HG02870 (cell line): ENCODE data around the gene C11orf68.
"Not testable (repeated sequence)": the region's sequence is repeated elsewhere in the genome, so short reads cannot be mapped to it uniquely, and the experiment has no call there.

ENCODE experiments used
- ATAC-seq: cut with Tn5 transposase; IDR thresholded peaks from one replicate; pipeline ENCODE4 v1.9.1; 2021; ENCODE audit warnings: mild to moderate bottlenecking, moderate library complexity; ENCODE audit not compliant: unreplicated experiment

The C11orf68 gene

GRCh38 chr11:65918211-65919140 is at the start of gene C11orf68:
Gene C11orf68, minus strand, starts transcription at chr11:65919062. Its CDS starts 31 bp downstream, at chr11:65919031.
- ATAC-seq: peak; percentile 39

DNA sequence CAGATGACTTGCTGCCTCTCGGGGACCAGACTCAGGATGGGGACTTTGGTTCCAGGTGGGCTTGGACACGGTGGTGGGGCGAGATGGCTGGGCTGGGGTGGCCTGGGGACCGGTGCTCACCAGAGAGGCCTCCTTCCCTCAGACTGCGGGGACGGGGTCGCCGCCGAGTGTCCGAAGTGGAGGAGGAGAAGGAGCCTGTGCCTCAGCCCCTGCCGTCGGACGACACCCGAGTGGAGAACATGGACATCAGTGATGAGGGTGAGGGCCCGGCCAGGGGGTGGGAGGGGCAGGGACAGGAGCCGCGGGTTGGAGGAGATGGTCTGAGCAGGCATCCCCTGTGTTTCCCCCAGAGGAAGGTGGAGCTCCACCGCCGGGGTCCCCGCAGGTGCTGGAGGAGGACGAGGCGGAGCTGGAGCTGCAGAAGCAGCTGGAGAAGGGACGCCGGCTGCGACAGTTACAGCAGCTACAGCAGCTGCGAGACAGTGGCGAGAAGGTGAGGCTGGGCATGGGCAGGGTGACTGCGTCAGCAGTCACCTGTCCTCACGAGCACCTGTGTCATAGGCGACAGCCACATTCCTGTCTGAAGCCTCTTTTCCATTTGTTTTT is 48.6 kb upstream of the C11orf68 start:
- ATAC-seq: no peak

DNA sequence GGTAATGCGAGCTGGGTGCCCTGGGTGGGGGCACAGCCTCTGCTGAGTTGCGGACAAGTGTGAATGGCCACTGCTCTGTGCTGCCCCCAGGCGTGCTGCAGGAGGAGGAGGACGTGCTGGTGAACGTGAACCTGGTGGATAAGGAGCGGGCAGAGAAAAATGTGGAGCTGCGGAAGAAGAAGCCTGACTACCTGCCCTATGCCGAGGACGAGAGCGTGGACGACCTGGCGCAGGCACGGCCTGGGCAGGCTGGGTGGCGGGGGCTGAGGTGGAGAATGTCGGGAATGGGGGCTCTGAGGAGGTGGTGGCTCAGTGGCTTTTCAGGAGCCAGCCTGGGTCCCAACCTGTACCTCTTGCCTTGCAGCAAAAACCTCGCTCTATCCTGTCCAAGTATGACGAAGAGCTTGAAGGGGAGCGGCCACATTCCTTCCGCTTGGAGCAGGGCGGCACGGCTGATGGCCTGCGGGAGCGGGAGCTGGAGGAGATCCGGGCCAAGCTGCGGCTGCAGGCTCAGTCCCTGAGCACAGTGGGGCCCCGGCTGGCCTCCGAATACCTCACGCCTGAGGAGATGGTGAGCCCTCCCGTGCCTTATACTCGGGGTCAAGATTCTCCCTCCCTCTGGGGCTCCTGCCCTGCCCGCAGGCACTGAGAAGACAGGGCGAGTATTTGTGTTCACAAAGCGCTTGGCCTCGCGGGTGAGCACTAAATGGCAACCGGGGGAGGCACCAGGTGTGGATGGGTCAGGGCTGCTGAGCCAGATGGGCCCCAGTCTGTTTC is 47.3 kb upstream of the C11orf68 start:
- ATAC-seq: no peak

- ATAC-seq: no peak
These were observed 46.0 kb upstream of the C11orf68 start for GRCh38 chr11:65964906-65965305.

GRCh38 chr11:65962141-65962564 is 43.3 kb upstream of the C11orf68 start:
- ATAC-seq: no peak

DNA sequence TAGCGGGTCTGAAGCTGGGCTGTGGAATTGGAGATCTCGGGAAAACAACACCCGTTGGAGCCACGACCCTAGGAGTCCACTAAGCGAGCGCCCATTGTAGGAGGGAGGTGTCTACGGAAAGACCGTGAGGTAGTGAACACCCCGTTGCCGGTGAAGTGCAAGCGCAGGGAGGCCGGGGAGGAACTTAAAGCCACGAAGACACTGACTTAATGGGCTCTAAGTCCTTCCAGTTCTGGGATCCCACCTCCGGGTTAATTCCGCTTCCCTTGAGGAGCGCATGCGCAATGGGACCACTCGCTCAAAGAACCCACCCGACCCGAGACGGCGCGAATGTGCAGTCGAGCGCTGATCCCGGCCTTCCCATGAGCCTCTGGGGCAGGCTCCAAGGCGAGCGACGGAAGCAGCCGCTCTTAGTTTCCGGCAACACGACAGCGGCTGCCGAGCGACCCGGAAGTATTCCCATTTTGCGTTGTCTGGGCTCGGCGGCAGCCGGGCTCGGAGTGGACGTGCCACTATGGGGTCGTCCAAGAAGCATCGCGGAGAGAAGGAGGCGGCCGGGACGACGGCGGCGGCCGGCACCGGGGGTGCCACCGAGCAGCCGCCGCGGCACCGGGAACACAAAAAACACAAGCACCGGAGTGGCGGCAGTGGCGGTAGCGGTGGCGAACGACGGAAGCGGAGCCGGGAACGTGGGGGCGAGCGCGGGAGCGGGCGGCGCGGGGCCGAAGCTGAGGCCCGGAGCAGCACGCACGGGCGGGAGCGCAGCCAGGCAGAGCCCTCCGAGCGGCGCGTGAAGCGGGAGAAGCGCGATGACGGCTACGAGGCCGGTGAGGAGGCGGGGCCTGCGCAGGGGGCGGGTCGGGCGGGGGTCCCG is 42.6 kb upstream of the C11orf68 start, which contains the start of gene SART1:
Gene SART1, plus strand, starts transcription at position 468 of the 874 bp plus-strand sequence. Its CDS starts 47 bp downstream, at position 515.
- peak; percentile 70 for ATAC-seq

GRCh38 chr11:65960824-65961266 is 42.0 kb upstream of the C11orf68 start:
- no peak for ATAC-seq

DNA sequence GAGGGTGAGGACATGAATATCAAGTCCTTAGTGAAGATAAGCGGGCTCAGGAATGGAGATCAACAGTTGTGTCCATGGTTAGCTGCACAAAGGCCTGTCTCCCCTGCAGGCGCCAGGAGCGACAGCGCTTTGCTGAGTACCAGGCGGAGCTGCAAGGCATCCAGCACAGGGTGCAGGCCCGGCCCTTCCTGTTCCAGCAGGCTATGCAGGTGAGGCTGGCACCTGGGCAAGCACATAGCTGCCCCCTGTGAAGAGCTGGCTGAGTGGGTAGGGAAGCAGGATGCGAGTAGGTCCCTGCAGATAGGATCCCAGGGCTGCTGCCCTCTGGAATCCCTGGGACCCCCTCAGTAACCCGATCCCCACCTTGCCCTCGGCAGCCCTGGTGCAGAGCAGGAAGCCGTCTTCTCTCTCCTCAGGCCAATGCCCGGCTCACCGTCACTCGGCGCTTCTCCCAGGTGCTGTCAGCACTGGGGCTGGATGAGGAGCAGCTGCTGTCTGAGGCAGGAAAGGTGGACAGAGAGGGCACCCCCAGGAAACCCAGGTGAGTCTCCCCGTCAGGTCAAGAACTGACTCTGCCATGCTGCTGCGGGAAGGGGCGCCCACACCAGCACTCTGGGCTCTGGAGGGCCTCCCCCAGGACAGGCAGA is 40.0 kb upstream of the C11orf68 start:
- ATAC-seq: no peak

- ATAC-seq: no peak
These were observed 39.4 kb upstream of the C11orf68 start for GRCh38 chr11:65958291-65958690.

DNA sequence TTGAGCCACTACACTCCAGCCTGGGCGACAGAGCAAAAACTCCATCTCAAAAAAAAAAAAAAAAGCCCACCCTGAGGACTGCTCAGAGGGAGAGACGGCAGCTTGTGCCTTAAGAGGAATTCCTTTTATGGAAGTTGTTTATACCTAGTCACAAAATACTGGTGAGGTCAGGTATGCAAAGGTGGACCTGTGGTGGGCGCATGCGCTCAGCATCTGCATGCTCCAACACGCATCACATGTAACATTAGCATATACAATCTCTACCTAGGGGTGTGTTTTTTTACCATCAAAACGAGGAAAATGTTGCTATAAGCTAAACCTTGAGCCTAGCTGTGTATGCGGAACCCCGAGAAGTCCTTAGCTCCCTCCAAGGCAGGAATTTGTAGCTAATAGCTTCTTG is 35.9 kb upstream of the C11orf68 start:
- no peak for ATAC-seq

GRCh38 chr11:65953471-65953870 is 34.6 kb upstream of the C11orf68 start:
- ATAC-seq: no peak

GRCh38 chr11:65952052-65952521 is 33.2 kb upstream of the C11orf68 start:
- ATAC-seq: no peak

DNA sequence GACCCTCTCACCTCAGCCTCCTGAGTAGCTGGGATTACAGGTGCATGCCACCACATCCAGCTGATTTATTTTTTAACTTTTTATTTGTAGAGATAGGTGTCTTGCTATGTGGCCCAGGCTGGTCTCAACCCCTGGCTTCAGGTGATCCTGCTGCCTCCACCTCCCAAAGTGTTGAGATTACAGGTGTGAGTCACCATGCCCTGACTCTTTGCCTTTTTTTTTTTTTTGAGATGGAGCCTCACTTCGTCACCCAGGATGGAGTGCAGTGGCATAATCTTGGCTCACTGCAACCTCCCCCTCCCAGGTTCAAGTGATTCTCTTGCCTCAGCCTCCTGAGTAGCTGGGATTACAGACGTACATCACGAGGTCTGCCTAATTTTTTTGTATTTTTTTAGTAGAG is 32.8 kb upstream of the C11orf68 start:
- not testable (repeated sequence) for ATAC-seq

GRCh38 chr11:65950711-65951110 is 31.8 kb upstream of the C11orf68 start:
- not testable (repeated sequence) for ATAC-seq

- no peak for ATAC-seq
These were observed 28.8 kb upstream of the C11orf68 start for GRCh38 chr11:65947603-65948125.

GRCh38 chr11:65947133-65947532 is 28.3 kb upstream of the C11orf68 start:
- ATAC-seq: no peak

DNA sequence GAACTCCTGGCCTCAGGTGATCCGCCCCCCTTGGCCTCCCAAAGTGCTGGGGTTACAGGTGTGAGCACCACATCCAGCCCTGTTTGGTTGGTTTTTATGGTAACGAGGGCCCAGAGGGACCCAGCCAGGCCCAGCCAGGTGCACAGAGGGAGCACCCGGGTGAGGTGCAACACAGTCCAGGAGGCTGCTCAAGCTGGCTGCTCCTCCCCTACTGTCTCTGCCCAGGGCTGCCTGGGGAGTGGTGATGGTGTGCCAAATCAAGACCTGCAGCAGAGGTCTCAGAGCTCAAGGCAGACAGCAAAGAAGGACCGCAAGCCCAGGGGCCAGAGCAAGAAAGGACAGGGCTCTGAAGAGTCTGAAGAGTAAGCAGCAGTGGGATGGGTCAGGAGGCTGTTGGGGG is 27.8 kb upstream of the C11orf68 start:
- no peak for ATAC-seq

DNA sequence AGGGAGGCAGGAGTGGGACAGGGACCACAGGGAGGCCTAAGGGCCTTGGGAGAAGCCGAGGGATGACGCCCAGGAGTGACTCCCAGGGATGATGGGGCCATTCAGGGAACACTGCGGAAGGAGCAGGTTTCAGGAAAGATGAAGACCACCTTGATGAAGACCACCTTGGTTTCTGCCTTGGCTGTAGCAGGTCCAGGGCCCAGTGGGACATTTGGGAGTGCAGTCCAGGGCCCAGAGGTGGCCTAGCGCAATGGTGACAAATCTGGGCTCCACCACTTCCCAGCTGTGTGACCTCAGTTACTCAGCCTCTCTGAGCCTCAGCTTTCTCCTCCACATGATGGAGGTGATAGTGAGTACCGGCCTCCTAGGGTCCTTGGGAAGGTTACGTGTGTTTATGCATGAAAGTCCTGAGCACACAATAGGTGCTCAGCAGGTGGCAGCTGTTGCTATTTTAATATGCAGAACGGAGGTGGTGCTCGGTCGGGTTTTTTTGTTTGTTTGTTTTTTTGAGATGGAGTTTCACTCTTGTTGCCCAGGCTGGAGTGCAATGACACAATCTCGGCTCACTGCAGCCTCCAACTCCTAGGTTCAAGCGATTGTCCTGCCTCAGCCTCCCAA is 27.2 kb upstream of the C11orf68 start:
- no peak for ATAC-seq

DNA sequence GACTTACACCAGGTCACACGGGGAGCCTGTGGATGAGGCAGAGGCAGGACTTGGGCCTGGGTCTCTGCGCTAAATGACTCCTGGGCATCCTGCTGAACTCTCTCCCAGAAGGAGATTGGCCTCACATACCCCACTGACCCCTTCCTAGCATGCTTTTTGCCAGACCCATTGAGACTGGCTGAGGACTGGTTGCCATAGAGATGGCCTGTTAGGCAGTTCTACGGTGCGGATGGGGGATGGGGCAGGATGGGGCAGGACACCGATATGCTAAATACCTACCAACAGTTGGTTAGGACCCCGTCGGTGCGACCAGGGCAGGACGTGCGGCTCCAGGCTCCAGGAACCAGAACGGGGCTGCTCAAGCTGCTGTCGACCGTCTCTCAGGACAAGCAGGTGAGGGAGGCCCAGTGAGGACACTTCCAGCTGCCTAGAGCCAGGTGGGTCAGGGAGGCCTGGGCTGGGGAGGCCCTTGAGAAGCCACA is 26.6 kb upstream of the C11orf68 start, which contains the start of gene TSGA10IP:
Gene TSGA10IP, plus strand, starts transcription at position 51 of the 482 bp plus-strand sequence. Its CDS starts 196 bp downstream, at position 247.
- no peak for ATAC-seq
